ENCODE results near the gene VAMP3.

The VAMP3 gene

GRCh38 chr1:7770997-7771822 lies at the start of gene VAMP3:
TSS of gene VAMP3 (plus strand) at chr1:7771296. CDS start at chr1:7771384, 88 bp downstream.
- no peak for DNase-seq (ENCODE audit: low read depth, low spot score)

GRCh38 chr1:7721940-7722669 lies 49.0 kb upstream of the VAMP3 start:
- no peak for DNase-seq (ENCODE audit: low read depth, low spot score)

GRCh38 chr1:7722670-7723012 lies 48.5 kb upstream of the VAMP3 start:
- DNase-seq (ENCODE audit: low read depth, low spot score) = no peak

GRCh38 chr1:7726623-7727022 lies 44.5 kb upstream of the VAMP3 start:
- DNase-seq (ENCODE audit: low read depth, low spot score) = no peak

GRCh38 chr1:7727809-7728471 lies 43.2 kb upstream of the VAMP3 start:
- DNase-seq (ENCODE audit: low read depth, low spot score) = no peak

GRCh38 chr1:7729761-7730160 lies 41.3 kb upstream of the VAMP3 start:
- no peak for DNase-seq (ENCODE audit: low read depth, low spot score)

GRCh38 chr1:7732331-7732730 lies 38.8 kb upstream of the VAMP3 start:
- DNase-seq (ENCODE audit: low read depth, low spot score) = no peak

- DNase-seq (ENCODE audit: low read depth, low spot score) = no peak
Observed at GRCh38 chr1:7733276-7733675, 37.8 kb upstream of the VAMP3 start.

GRCh38 chr1:7738044-7738443 lies 33.1 kb upstream of the VAMP3 start:
- DNase-seq (ENCODE audit: low read depth, low spot score) = no peak

GRCh38 chr1:7743346-7743745 lies 27.8 kb upstream of the VAMP3 start:
- DNase-seq (ENCODE audit: low read depth, low spot score) = no peak

- DNase-seq (ENCODE audit: low read depth, low spot score) = no peak
Observed at GRCh38 chr1:7744882-7745281, 26.2 kb upstream of the VAMP3 start.

GRCh38 chr1:7745783-7746182 lies 25.3 kb upstream of the VAMP3 start:
- no peak for DNase-seq (ENCODE audit: low read depth, low spot score)

- DNase-seq (ENCODE audit: low read depth, low spot score) = no peak
Observed at GRCh38 chr1:7747605-7748004, 23.5 kb upstream of the VAMP3 start.

GRCh38 chr1:7749126-7749525 lies 22.0 kb upstream of the VAMP3 start:
- no peak for DNase-seq (ENCODE audit: low read depth, low spot score)

GRCh38 chr1:7751174-7751573 lies 19.9 kb upstream of the VAMP3 start:
- DNase-seq (ENCODE audit: low read depth, low spot score) = no peak

- DNase-seq (ENCODE audit: low read depth, low spot score) = peak; percentile 46
Observed at GRCh38 chr1:7752512-7753417, 18.3 kb upstream of the VAMP3 start.

- DNase-seq (ENCODE audit: low read depth, low spot score) = no peak
Observed at GRCh38 chr1:7753641-7754040, 17.5 kb upstream of the VAMP3 start.

GRCh38 chr1:7754234-7754633 lies 16.9 kb upstream of the VAMP3 start:
- no peak for DNase-seq (ENCODE audit: low read depth, low spot score)

- no peak for DNase-seq (ENCODE audit: low read depth, low spot score)
Observed at GRCh38 chr1:7755448-7755847, 15.6 kb upstream of the VAMP3 start.

- DNase-seq (ENCODE audit: low read depth, low spot score) = no peak
Observed at GRCh38 chr1:7760245-7760644, 10.9 kb upstream of the VAMP3 start.

- no peak for DNase-seq (ENCODE audit: low read depth, low spot score)
Observed at GRCh38 chr1:7761103-7761502, 10.0 kb upstream of the VAMP3 start.

GRCh38 chr1:7767176-7767575 lies 3.9 kb upstream of the VAMP3 start:
- no peak for DNase-seq (ENCODE audit: low read depth, low spot score)
